Subcutaneous abdominal adipose tissue (tissue), 5 donors: ENCODE results near the gene C19orf44.
"Not testable (repeated sequence)": the region's sequence is repeated elsewhere in the genome, so short reads cannot be mapped to it uniquely, and the experiment has no call there.

Experiments
- H3K27ac ChIP-seq: one replicate; pipeline ENCODE4 v1.7.0; 2013; ENCODE audit warnings: low read depth, mild to moderate bottlenecking, inconsistent platforms, low read length, moderate library complexity
- H3K27me3 ChIP-seq, 5 donors: one replicate each; pipeline ENCODE4 v1.7.0; 2013; ENCODE audit warnings: low read length in 5 of 5, inconsistent platforms in 1 of 5; ENCODE audit not compliant: control insufficient read depth in 5 of 5, insufficient read depth in 4 of 5
- H3K36me3 ChIP-seq, 5 donors: one replicate each; pipeline ENCODE4 v1.7.0; 2013; ENCODE audit warnings: low read length in 5 of 5; ENCODE audit not compliant: control insufficient read depth in 5 of 5, insufficient read depth in 5 of 5
- H3K4me1 ChIP-seq, 5 donors: one replicate each; pipeline ENCODE4 v1.7.0; 2013; ENCODE audit warnings: low read length in 5 of 5, mild to moderate bottlenecking in 3 of 5, moderate library complexity in 1 of 5; ENCODE audit not compliant: control insufficient read depth in 5 of 5, insufficient read depth in 5 of 5
- H3K4me3 ChIP-seq, 5 donors: one replicate each; pipeline ENCODE4 v1.7.0; 2013; ENCODE audit warnings: low read length in 5 of 5, low read depth in 1 of 5
- H3K9ac ChIP-seq, 5 donors: one replicate each; pipeline ENCODE4 v1.7.0; 2013; ENCODE audit warnings: low read length in 5 of 5, mild to moderate bottlenecking in 4 of 5, moderate library complexity in 3 of 5
- H3K9me3 ChIP-seq, 5 donors: one replicate each; pipeline ENCODE4 v1.7.0; 2013; ENCODE audit warnings: low read length in 5 of 5; ENCODE audit not compliant: control insufficient read depth in 5 of 5
- donor health status: healthy.
- donor health status: healthy.
- donor health status: healthy.
- donor health status: healthy.
- donor health status: healthy.

C19orf44 gene

DNA sequence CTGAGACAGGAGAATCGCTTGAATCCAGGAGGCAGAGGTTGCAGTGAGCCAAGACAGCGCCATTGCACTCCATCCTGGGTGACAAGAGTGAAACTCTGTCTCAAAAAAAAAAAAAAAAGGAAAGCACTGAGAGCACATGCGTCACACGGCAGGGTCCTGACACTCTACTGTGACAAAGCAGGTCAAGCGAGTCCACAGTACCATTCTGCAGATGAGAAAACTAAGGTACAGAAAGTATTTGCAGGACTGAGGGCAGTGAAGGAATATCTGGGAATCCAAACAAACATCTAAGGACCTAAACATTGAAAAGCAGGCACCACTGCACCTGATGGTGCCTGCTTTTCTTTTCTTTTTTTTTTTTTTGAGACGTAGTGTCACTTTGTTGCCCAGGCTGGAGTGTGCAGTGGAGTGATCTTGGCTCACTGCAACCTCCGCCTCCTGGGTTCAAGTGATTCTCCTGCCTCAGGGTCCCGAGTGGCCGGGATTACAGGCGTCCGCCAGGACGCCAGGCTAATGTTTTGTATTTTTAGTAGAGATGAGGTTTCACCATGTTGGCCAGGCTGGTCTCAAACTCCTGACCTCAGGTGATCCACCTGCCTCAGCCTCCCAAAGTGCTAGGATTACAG, 29.3 kb upstream of the C19orf44 start:
- H3K27me3 ChIP-seq, H3K9me3 ChIP-seq, H3K9ac ChIP-seq, H3K27ac ChIP-seq, H3K36me3 ChIP-seq, H3K4me3 ChIP-seq: not testable (repeated sequence)
- peaks cover 7 to 54% (median 32%) of the 10 kb centered on the region in 5 donors for H3K4me1 ChIP-seq

DNA sequence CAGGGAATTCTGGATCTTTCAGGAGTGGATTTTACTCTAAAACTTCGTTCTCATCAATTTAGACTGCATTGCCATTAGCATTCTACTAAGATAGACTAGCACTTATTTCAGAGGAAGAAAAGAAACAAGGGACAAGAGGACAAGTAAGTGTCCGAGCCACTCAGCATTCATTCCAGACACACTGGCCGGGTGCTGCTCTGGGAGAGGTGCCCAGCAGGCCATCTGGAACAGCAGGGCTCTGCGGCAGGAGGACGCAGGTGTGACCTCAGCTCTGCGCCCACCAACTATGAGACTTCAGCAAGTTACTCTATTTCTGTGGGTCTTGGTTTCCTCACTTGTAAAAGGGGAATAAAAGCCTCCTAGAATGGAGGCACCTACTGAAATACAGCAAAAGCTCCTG, 28.6 kb upstream of the C19orf44 start:
- H3K9me3 ChIP-seq = no peaks in the 10 kb centered on the region
- no peak overlapping the region for H3K9ac ChIP-seq
- H3K36me3 ChIP-seq = peaks cover 0 to 3% (median 0%) of the 10 kb centered on the region in 5 donors
- no peak overlapping the region for H3K27ac ChIP-seq
- peaks cover 7 to 55% (median 35%) of the 10 kb centered on the region in 5 donors for H3K4me1 ChIP-seq
- no peak overlapping the region for H3K4me3 ChIP-seq
- H3K27me3 ChIP-seq = no peaks in the 10 kb centered on the region

DNA sequence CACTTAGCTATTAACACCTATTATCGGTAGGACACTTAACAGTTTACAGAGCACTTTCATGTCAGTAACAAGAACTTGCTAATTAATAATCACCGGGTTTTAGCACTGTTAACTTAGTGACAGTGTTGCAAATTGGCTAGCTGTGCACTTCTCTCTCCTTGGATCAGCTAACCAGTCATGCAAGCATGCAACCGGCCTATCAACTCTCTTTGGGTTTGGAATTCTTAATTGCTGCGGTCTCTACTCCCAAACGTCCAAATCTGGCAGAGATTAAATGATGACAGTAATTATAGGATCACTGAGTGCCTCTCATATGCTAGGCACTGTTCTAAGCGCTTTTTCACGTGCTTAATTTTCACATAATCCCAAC, 25.7 kb upstream of the C19orf44 start:
- Histone ChIP-seq H3K27me3 (no peaks in the 10 kb centered on the region), H3K9ac (peak overlapping the region in 4 of 5 donors; percentile 28 to 88 (median 81)), H3K4me1 (peaks cover 7 to 44% (median 24%) of the 10 kb centered on the region in 5 donors), H3K9me3 (no peaks in the 10 kb centered on the region), H3K36me3 (peaks cover 0 to 2% (median 0%) of the 10 kb centered on the region in 5 donors), H3K27ac (peak overlapping the region; percentile 61), H3K4me3 (peak overlapping the region; percentile 66 to 83 (median 78))

DNA sequence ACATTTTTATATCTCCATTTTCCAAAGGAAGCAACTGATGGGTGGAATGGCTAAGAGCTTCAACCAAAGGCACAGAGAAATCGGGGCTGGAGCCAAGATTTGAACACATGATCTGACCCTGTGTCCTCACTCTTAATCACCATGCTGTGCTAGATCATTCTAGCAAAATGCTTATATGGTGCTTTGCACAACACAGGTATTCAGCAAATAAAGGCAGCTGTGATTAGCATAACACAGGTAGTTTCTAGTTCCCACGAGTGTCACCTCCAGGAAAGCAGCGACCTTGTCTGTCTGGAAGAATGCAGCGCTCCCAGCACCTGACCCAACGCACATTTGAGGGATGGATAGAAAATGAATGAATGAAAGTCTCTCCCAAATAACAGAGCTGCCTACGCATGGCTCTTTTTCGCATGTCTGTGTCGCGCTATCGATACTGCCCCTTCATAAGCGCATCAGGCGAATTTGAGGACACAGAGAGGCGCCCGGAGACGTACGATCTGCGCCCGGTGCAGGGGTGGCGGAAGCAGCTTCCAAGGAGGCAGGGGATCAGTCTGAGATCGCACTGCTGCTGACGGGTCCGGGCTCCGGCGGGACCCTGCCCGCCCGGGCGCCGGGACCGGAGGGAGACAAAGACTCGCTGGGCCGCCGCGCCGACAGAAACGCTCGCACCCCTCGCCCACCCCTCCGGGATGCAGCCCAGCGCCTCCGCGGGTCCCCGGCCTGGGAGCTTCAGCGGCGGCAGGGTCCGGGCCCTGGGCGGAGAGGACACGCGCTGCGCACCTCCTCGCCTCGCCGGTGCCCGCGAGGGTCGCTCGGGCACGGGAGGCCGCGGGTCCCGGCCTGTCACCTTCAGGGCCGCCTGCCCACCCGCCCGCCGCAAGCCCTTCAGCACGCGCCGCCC, 25.0 kb upstream of the C19orf44 start:
- Histone ChIP-seq H3K4me1 (peaks cover 7 to 44% (median 24%) of the 10 kb centered on the region in 5 donors), H3K4me3 (peak overlapping the region; percentile 66 to 83 (median 78)), H3K27me3 (no peaks in the 10 kb centered on the region), H3K36me3 (peaks cover 0 to 1% (median 0%) of the 10 kb centered on the region in 5 donors), H3K9me3 (no peaks in the 10 kb centered on the region), H3K27ac (peak overlapping the region; percentile 61), H3K9ac (peak overlapping the region; percentile 28 to 88 (median 78))

DNA sequence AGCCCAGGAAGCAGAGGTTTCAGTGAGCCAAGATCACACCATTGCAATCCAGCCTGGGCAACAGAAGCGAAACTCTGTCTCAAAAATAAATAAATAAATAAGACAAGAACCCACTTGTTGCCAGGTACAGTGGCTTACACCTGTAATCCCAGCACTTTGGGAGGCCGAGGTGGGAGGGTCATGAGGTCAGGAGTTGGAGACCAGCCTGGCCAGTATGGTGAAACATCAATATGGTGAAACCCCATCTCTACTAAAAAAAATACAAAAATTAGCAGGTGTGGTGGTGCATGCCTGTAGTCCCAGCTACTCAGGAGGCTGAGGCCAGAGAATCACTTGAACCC, 23.7 kb upstream of the C19orf44 start:
- peak overlapping the region in 4 of 5 donors; percentile 65 to 80 (median 74) for H3K4me3 ChIP-seq
- H3K9me3 ChIP-seq, H3K36me3 ChIP-seq, H3K27me3 ChIP-seq: not testable (repeated sequence)
- H3K27ac ChIP-seq = peak overlapping the region; percentile 67
- peaks cover 7 to 38% (median 24%) of the 10 kb centered on the region in 5 donors for H3K4me1 ChIP-seq
- H3K9ac ChIP-seq = peak overlapping the region in 3 of 5 donors; percentile 30 to 87 (median 48)

DNA sequence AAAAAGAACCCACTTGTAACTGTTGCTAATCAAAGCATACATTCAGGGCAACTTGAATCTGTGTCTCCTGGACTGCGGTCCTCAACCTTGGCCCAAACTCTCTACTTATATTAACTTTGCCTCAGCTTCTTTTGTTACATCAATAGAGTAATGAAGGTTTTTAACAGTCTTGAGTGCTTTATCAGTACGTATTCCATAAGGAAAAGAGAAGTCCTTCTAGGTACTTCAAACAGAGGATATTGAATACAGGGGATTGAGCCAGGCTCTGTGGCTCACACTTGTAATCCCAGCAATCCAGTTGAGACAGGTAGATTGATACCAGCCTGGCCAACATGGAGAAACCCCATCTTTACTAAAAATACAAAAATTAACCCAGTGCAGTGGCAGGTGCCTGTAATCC, 23.2 kb upstream of the C19orf44 start:
- no peak overlapping the region for H3K9ac ChIP-seq
- H3K4me3 ChIP-seq = no peak overlapping the region
- H3K36me3 ChIP-seq = no peaks in the 10 kb centered on the region
- peaks cover 7 to 36% (median 24%) of the 10 kb centered on the region in 5 donors for H3K4me1 ChIP-seq
- H3K27me3 ChIP-seq = no peaks in the 10 kb centered on the region
- H3K27ac ChIP-seq = no peak overlapping the region
- H3K9me3 ChIP-seq = no peaks in the 10 kb centered on the region

DNA sequence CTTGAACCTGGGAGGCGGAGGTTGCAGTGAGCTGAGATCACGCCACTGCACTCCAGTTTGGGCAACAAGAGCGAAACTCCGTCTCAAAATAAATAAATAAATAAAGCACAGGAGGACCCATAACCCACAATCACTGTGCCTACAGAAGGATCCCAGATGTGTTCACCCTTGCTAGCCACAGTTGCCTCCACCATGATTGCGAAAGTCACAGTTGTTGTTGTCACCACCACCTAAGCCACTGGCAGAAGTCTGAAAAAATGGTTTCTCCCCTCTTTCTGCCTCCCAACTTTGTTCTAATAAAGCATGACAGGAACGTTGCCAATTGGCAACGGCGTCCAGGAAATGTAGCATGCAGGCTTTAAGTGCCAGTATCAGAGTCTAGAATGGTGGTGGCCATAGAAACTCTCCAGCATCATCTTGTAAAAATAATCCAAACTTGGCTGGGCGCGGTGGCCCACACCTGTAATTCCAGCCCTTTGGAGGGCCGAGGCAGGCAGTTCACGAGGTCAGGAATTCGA, 22.3 kb upstream of the C19orf44 start:
- Histone ChIP-seq H3K27me3 (no peaks in the 10 kb centered on the region), H3K4me3 (no peak overlapping the region), H3K27ac (no peak overlapping the region)

DNA sequence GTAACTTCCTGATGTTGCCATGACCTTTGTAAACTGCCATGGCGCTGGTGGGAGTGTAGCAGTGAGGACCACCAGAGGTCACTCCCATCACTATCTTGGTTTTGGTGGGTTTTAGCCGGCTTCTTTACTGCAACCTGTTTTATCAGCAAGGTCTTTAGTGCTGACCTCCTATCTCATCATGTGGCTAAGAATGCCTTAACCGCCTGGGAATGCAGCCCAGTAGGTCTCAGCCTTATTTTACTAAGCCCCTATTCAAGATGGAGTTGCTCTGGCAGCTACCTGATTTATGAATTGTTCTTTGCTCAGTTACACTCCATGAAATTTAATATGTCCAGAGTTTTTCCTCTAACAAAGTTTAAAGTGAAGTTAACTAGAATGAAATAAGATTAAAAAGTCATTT, 19.8 kb upstream of the C19orf44 start:
- Histone ChIP-seq H3K4me1 (peaks cover 0 to 11% (median 5%) of the 10 kb centered on the region in 5 donors), H3K27me3 (no peaks in the 10 kb centered on the region)

More for the DNA sequence above, 22.3 kb upstream of the C19orf44 start:
- Histone ChIP-seq H3K36me3 (no peaks in the 10 kb centered on the region), H3K9me3 (no peaks in the 10 kb centered on the region), H3K4me1 (peaks cover 7 to 35% (median 24%) of the 10 kb centered on the region in 5 donors), H3K9ac (no peak overlapping the region)

DNA sequence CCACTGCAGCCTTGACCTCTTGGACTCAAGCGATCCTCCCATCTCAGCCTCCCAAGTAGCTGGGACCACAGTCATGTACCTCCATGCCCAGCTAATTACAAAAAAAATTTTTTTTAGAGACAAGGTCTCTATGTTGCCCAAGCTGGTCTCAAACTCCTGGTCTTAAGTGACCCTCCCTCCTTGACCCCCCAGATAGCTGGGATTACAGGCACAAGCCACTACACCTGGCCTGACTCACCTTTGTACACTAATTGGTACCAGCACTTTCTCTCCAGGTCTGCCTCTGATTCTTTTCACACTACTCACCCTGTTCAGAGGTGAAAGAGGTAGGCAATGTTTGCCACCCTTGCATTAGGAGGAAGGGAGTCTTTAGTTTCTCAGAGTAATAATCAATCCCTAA, 18.9 kb upstream of the C19orf44 start:
- Histone ChIP-seq H3K9me3 (no peaks in the 10 kb centered on the region), H3K27ac (no peak overlapping the region), H3K4me1 (peaks cover 0 to 9% (median 3%) of the 10 kb centered on the region in 5 donors), H3K9ac (no peak overlapping the region), H3K36me3 (no peaks in the 10 kb centered on the region), H3K27me3 (no peaks in the 10 kb centered on the region), H3K4me3 (no peak overlapping the region)

More for the DNA sequence above, 19.8 kb upstream of the C19orf44 start:
- Histone ChIP-seq H3K36me3 (no peaks in the 10 kb centered on the region), H3K9me3 (no peaks in the 10 kb centered on the region), H3K4me3 (no peak overlapping the region), H3K27ac (no peak overlapping the region), H3K9ac (no peak overlapping the region)

DNA sequence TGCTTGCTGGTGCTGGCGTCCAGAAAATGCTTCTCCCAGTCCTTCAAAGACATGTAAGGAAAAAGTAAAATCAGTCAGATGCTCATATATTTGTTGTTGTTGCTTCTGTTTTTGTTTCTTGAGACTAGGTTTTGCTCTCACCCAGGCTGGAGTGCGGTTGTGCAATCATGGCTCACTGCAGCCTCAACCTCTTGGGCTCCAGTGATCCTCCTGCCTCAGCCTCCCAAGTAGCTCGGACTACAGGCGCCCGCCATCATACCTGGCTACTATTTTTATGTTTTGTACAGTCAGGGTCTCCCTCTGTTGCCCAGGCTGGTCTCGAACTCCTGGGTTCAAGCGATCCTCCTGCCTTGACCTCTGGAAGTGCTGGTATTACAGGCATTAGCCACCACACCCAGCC, 13.4 kb upstream of the C19orf44 start:
- Histone ChIP-seq H3K4me3 (no peak overlapping the region), H3K36me3 (no peaks in the 10 kb centered on the region), H3K27me3 (no peaks in the 10 kb centered on the region), H3K4me1 (no peaks in the 10 kb centered on the region), H3K9me3 (no peaks in the 10 kb centered on the region), H3K27ac (no peak overlapping the region), H3K9ac (no peak overlapping the region)
